Neural progenitor cell (in vitro differentiated cells): ENCODE data around the gene BTG4.

Experiments used
- EZH2phosphoT487 ChIP-seq: fragments of 200-600 bp; sonication (generic); IDR thresholded peaks from 2 replicates; pipeline ENCODE4 v1.6.1; 2017; ENCODE audit warnings: antibody characterized with exemption
- TF ChIP-seq, protein P1 (sequence below): fragments of 200-600 bp; sonication (generic); IDR thresholded peaks from 2 replicates; pipeline ENCODE4 v1.5.1; 2017; ENCODE audit warnings: antibody characterized with exemption, mild to moderate bottlenecking

- TF ChIP-seq, protein P1, sequence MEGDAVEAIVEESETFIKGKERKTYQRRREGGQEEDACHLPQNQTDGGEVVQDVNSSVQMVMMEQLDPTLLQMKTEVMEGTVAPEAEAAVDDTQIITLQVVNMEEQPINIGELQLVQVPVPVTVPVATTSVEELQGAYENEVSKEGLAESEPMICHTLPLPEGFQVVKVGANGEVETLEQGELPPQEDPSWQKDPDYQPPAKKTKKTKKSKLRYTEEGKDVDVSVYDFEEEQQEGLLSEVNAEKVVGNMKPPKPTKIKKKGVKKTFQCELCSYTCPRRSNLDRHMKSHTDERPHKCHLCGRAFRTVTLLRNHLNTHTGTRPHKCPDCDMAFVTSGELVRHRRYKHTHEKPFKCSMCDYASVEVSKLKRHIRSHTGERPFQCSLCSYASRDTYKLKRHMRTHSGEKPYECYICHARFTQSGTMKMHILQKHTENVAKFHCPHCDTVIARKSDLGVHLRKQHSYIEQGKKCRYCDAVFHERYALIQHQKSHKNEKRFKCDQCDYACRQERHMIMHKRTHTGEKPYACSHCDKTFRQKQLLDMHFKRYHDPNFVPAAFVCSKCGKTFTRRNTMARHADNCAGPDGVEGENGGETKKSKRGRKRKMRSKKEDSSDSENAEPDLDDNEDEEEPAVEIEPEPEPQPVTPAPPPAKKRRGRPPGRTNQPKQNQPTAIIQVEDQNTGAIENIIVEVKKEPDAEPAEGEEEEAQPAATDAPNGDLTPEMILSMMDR = no peak
- TF ChIP-seq EZH2phosphoT487 = no peak
Measured at GRCh38 chr11:111535281-111535680, 23.1 kb upstream of the BTG4 start.
